GM12892 (cell line): ENCODE measurements around the gene CSPG4.

Source experiments
- POLR2A ChIP-seq: IDR thresholded peaks from 2 replicates; pipeline ENCODE4 v1.6.1; 2011; ENCODE audit warnings: low read depth, low read length, control low read depth
- POLR2AphosphoS5 ChIP-seq: IDR thresholded peaks from 2 replicates; pipeline ENCODE4 v1.6.1; 2011; ENCODE audit warnings: low read depth, low read length, control low read depth

DNA sequence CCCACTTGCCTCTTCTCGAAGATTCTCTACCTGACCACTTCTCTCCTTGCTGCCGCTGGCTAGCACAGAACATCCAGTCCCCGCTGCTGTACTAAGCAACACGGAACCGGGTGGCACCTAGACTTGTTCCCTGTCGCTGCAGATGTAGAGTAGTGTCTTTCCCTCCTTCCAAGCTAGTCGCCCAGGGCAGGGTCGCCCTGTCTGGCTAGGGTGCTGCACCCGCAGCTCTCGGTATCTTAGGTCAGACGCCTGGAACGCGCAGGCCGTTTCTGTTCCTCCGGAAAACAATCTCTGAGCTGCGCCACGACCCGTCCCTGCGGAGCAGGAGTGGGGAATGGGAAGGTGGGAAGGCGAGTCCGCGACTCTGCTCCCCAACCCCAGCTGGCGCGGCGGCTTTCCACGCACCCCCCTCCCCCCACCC is 65.7 kb downstream of the CSPG4 start:
- TF ChIP-seq POLR2A, result no peak
- TF ChIP-seq POLR2AphosphoS5, result no peak
